WTC11 (cell line): ENCODE data around the gene STX5. TPM values are rescaled to one million over a fixed set of nuclear protein-coding genes. Genes with fewer than 3 reads are reported as not detected.

Experiments
- CREB1 ChIP-seq: sonication (generic); formaldehyde crosslinking; IDR thresholded peaks from 2 replicates; pipeline ENCODE4 v1.8.0; 2023; ENCODE audit warnings: mild to moderate bottlenecking, missing genetic modification reagents
- ETV6 ChIP-seq: sonication (generic); formaldehyde crosslinking; IDR thresholded peaks from 2 replicates; pipeline ENCODE4 v1.8.1; 2022; ENCODE audit warnings: mild to moderate bottlenecking, missing genetic modification reagents
- FOXJ3 ChIP-seq: sonication (generic); formaldehyde crosslinking; IDR thresholded peaks from 2 replicates; pipeline ENCODE4 v1.9.0; 2021; ENCODE audit warnings: missing genetic modification reagents, mild to moderate bottlenecking, borderline replicate concordance
- GTF2I ChIP-seq: fragments of 250-450 bp; sonication (Bioruptor Pico); conservative IDR thresholded peaks from 2 replicates; pipeline ENCODE4 v1.4.0; 2021; ENCODE audit warnings: mild to moderate bottlenecking
- JAZF1 ChIP-seq: fragments of 250-450 bp; sonication (Bioruptor Pico); IDR thresholded peaks from 2 replicates; pipeline ENCODE4 v1.9.0; 2021; ENCODE audit warnings: moderate library complexity, mild to moderate bottlenecking, inconsistent platforms
- JUN ChIP-seq: sonication (generic); formaldehyde crosslinking; IDR thresholded peaks from 2 replicates; pipeline ENCODE4 v1.8.0; 2023; ENCODE audit warnings: mild to moderate bottlenecking, missing genetic modification reagents
- KAT7 ChIP-seq: sonication (generic); formaldehyde crosslinking; IDR thresholded peaks from 2 replicates; pipeline ENCODE4 v1.8.1; 2023; ENCODE audit warnings: missing genetic modification reagents, mild to moderate bottlenecking, borderline replicate concordance
- NFE2L1 ChIP-seq: sonication (generic); formaldehyde crosslinking; IDR thresholded peaks from 2 replicates; pipeline ENCODE4 v1.8.1; 2023; ENCODE audit warnings: missing genetic modification reagents
- RELA ChIP-seq: sonication (generic); formaldehyde crosslinking; IDR thresholded peaks from 2 replicates; pipeline ENCODE4 v1.8.1; 2022; ENCODE audit warnings: missing genetic modification reagents, mild to moderate bottlenecking, borderline replicate concordance
- RORB ChIP-seq: fragments of 250-450 bp; sonication (Bioruptor Pico); IDR thresholded peaks from 2 replicates; pipeline ENCODE4 v1.9.0; 2021; ENCODE audit warnings: mild to moderate bottlenecking
- SP1 ChIP-seq: sonication (generic); formaldehyde crosslinking; conservative IDR thresholded peaks from 2 replicates; pipeline ENCODE4 v1.8.1; 2022; ENCODE audit warnings: missing genetic modification reagents
- ZNF219 ChIP-seq: sonication (generic); formaldehyde crosslinking; IDR thresholded peaks from 2 replicates; pipeline ENCODE4 v1.8.0; 2023; ENCODE audit warnings: missing genetic modification reagents, mild to moderate bottlenecking, borderline replicate concordance
- ZNF396 ChIP-seq: fragments of 250-450 bp; sonication (Bioruptor Pico); IDR thresholded peaks from 2 replicates; pipeline ENCODE4 v1.8.0; 2021; ENCODE audit warnings: mild to moderate bottlenecking, moderate library complexity, borderline replicate concordance
- ZNF416 ChIP-seq: fragments of 250-450 bp; sonication (Bioruptor Pico); IDR thresholded peaks from 2 replicates; pipeline ENCODE4 v1.9.0; 2021; ENCODE audit warnings: mild to moderate bottlenecking, inconsistent platforms
- total RNA-seq: library from RNA; stranded (reverse); gene quantifications from 3 replicates; pipeline ENCODE4 v1.2.3, GENCODE V29; 2021
- TF ChIP-seq, protein P1 (sequence below): sonication (generic); formaldehyde crosslinking; IDR thresholded peaks from 2 replicates; pipeline ENCODE4 v1.8.1; 2023; ENCODE audit warnings: mild to moderate bottlenecking, moderate library complexity, missing genetic modification reagents
- TF ChIP-seq, protein P2 (sequence below): sonication (generic); formaldehyde crosslinking; IDR thresholded peaks from 2 replicates; pipeline ENCODE4 v1.8.1; 2023; ENCODE audit warnings: mild to moderate bottlenecking, missing genetic modification reagents
- TF ChIP-seq, protein P3 (sequence below): sonication (generic); formaldehyde crosslinking; IDR thresholded peaks from 2 replicates; pipeline ENCODE4 v1.8.0; 2022; ENCODE audit warnings: mild to moderate bottlenecking, missing genetic modification reagents
- TF ChIP-seq, protein P4 (sequence below): sonication (generic); formaldehyde crosslinking; IDR thresholded peaks from 2 replicates; pipeline ENCODE4 v1.8.1; 2023; ENCODE audit warnings: mild to moderate bottlenecking, missing genetic modification reagents, borderline replicate concordance
- TF ChIP-seq, protein P5 (sequence below): sonication (generic); formaldehyde crosslinking; IDR thresholded peaks from 2 replicates; pipeline ENCODE4 v1.8.1; 2022; ENCODE audit warnings: mild to moderate bottlenecking, missing genetic modification reagents, moderate library complexity, borderline replicate concordance
- TF ChIP-seq, protein P6 (sequence below): sonication (generic); formaldehyde crosslinking; IDR thresholded peaks from 2 replicates; pipeline ENCODE4 v1.8.1; 2022; ENCODE audit warnings: missing genetic modification reagents, borderline replicate concordance
- TF ChIP-seq, protein P7 (sequence below): fragments of 250-450 bp; sonication (Bioruptor Pico); IDR thresholded peaks from 2 replicates; pipeline ENCODE4 v1.8.0; 2021; ENCODE audit warnings: mild to moderate bottlenecking
- TF ChIP-seq, protein P8 (sequence below): sonication (generic); formaldehyde crosslinking; IDR thresholded peaks from 2 replicates; pipeline ENCODE4 v1.8.0; 2022; ENCODE audit warnings: missing genetic modification reagents

The STX5 gene
- total RNA-seq, 1 experiment from 2014 or later, result 30.2 TPM

DNA sequence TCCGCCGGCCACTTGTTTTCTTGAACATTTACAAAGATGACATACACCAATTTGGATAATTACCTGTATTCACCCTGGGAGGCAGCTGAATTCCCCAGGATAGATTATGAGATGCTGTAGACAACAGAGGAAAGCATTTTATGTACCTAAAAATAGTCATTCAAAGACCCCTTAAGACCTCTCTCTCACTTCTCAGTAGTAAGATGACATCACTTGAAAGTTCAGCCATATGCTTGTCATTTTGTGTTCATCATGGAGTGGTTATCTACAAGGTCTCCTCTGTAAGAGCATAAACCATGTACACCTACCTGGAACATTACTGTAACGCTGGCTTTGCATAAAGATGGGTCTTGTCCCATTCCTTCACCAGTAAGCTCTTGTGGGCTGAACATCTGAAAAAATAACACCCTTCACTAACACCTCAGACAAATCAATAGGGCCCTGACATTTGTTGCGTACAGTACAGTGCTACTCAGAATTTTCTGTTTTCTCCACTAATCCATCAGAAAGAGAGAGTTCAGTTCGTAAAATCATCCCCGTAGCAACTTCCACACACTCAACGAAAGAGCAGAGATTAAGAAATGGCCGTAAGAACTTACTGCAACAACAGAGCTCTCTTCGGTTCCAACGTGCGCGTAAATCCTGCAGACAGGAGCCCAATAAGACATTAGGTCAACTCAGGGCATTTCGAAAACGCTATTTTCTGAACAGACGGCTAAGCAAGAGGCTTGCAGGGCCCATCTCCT is 23.1 kb upstream of the STX5 start (continued):
- TF ChIP-seq, protein P1, sequence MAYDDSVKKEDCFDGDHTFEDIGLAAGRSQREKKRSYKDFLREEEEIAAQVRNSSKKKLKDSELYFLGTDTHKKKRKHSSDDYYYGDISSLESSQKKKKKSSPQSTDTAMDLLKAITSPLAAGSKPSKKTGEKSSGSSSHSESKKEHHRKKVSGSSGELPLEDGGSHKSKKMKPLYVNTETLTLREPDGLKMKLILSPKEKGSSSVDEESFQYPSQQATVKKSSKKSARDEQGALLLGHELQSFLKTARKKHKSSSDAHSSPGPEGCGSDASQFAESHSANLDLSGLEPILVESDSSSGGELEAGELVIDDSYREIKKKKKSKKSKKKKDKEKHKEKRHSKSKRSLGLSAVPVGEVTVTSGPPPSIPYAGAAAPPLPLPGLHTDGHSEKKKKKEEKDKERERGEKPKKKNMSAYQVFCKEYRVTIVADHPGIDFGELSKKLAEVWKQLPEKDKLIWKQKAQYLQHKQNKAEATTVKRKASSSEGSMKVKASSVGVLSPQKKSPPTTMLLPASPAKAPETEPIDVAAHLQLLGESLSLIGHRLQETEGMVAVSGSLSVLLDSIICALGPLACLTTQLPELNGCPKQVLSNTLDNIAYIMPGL (CRISPR knock-in tag), result no peak
- no peak for TF ChIP-seq ZNF219 (CRISPR knock-in tag)
- TF ChIP-seq, protein P2, sequence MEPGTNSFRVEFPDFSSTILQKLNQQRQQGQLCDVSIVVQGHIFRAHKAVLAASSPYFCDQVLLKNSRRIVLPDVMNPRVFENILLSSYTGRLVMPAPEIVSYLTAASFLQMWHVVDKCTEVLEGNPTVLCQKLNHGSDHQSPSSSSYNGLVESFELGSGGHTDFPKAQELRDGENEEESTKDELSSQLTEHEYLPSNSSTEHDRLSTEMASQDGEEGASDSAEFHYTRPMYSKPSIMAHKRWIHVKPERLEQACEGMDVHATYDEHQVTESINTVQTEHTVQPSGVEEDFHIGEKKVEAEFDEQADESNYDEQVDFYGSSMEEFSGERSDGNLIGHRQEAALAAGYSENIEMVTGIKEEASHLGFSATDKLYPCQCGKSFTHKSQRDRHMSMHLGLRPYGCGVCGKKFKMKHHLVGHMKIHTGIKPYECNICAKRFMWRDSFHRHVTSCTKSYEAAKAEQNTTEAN (CRISPR knock-in tag), result no peak; the same call in 1 of the 2 replicates
- TF ChIP-seq CREB1 (CRISPR knock-in tag), result no peak
- no peak for TF ChIP-seq NFE2L1
- no peak for TF ChIP-seq ZNF396 (CRISPR knock-in tag)
- no peak for TF ChIP-seq JUN (CRISPR knock-in tag)
- TF ChIP-seq, protein P3, sequence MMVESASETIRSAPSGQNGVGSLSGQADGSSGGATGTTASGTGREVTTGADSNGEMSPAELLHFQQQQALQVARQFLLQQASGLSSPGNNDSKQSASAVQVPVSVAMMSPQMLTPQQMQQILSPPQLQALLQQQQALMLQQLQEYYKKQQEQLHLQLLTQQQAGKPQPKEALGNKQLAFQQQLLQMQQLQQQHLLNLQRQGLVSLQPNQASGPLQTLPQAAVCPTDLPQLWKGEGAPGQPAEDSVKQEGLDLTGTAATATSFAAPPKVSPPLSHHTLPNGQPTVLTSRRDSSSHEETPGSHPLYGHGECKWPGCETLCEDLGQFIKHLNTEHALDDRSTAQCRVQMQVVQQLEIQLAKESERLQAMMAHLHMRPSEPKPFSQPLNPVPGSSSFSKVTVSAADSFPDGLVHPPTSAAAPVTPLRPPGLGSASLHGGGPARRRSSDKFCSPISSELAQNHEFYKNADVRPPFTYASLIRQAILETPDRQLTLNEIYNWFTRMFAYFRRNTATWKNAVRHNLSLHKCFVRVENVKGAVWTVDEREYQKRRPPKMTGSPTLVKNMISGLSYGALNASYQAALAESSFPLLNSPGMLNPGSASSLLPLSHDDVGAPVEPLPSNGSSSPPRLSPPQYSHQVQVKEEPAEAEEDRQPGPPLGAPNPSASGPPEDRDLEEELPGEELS (CRISPR knock-in tag), result no peak; the same call in 1 of the 2 replicates
- peak; percentile 86; the same call in 1 of the 2 replicates for TF ChIP-seq ZNF416 (CRISPR knock-in tag)
- TF ChIP-seq, protein P4, sequence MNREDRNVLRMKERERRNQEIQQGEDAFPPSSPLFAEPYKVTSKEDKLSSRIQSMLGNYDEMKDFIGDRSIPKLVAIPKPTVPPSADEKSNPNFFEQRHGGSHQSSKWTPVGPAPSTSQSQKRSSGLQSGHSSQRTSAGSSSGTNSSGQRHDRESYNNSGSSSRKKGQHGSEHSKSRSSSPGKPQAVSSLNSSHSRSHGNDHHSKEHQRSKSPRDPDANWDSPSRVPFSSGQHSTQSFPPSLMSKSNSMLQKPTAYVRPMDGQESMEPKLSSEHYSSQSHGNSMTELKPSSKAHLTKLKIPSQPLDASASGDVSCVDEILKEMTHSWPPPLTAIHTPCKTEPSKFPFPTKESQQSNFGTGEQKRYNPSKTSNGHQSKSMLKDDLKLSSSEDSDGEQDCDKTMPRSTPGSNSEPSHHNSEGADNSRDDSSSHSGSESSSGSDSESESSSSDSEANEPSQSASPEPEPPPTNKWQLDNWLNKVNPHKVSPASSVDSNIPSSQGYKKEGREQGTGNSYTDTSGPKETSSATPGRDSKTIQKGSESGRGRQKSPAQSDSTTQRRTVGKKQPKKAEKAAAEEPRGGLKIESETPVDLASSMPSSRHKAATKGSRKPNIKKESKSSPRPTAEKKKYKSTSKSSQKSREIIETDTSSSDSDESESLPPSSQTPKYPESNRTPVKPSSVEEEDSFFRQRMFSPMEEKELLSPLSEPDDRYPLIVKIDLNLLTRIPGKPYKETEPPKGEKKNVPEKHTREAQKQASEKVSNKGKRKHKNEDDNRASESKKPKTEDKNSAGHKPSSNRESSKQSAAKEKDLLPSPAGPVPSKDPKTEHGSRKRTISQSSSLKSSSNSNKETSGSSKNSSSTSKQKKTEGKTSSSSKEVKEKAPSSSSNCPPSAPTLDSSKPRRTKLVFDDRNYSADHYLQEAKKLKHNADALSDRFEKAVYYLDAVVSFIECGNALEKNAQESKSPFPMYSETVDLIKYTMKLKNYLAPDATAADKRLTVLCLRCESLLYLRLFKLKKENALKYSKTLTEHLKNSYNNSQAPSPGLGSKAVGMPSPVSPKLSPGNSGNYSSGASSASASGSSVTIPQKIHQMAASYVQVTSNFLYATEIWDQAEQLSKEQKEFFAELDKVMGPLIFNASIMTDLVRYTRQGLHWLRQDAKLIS (CRISPR knock-in tag), result no peak
- TF ChIP-seq, protein P5, sequence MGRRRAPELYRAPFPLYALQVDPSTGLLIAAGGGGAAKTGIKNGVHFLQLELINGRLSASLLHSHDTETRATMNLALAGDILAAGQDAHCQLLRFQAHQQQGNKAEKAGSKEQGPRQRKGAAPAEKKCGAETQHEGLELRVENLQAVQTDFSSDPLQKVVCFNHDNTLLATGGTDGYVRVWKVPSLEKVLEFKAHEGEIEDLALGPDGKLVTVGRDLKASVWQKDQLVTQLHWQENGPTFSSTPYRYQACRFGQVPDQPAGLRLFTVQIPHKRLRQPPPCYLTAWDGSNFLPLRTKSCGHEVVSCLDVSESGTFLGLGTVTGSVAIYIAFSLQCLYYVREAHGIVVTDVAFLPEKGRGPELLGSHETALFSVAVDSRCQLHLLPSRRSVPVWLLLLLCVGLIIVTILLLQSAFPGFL (CRISPR knock-in tag), result no peak
- no peak for TF ChIP-seq FOXJ3
- no peak for TF ChIP-seq SP1 (CRISPR knock-in tag)
- TF ChIP-seq, protein P6, sequence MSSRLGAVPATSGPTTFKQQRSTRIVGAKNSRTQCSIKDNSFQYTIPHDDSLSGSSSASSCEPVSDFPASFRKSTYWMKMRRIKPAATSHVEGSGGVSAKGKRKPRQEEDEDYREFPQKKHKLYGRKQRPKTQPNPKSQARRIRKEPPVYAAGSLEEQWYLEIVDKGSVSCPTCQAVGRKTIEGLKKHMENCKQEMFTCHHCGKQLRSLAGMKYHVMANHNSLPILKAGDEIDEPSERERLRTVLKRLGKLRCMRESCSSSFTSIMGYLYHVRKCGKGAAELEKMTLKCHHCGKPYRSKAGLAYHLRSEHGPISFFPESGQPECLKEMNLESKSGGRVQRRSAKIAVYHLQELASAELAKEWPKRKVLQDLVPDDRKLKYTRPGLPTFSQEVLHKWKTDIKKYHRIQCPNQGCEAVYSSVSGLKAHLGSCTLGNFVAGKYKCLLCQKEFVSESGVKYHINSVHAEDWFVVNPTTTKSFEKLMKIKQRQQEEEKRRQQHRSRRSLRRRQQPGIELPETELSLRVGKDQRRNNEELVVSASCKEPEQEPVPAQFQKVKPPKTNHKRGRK (CRISPR knock-in tag), result no peak
- TF ChIP-seq ETV6 (CRISPR knock-in tag), result no peak
- TF ChIP-seq GTF2I (CRISPR knock-in tag), result no peak
- no peak for TF ChIP-seq RELA (CRISPR knock-in tag)
- TF ChIP-seq KAT7, result peak; percentile 17; the same call in 1 of the 2 replicates
- no peak for TF ChIP-seq JAZF1 (CRISPR knock-in tag)
- TF ChIP-seq RORB (CRISPR knock-in tag), result no peak
- TF ChIP-seq, protein P7, sequence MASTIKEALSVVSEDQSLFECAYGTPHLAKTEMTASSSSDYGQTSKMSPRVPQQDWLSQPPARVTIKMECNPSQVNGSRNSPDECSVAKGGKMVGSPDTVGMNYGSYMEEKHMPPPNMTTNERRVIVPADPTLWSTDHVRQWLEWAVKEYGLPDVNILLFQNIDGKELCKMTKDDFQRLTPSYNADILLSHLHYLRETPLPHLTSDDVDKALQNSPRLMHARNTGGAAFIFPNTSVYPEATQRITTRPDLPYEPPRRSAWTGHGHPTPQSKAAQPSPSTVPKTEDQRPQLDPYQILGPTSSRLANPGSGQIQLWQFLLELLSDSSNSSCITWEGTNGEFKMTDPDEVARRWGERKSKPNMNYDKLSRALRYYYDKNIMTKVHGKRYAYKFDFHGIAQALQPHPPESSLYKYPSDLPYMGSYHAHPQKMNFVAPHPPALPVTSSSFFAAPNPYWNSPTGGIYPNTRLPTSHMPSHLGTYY (CRISPR knock-in tag), result 0 out of 2 replicates have a peak, but pooled peaks have one; percentile 53
- TF ChIP-seq, protein P8, sequence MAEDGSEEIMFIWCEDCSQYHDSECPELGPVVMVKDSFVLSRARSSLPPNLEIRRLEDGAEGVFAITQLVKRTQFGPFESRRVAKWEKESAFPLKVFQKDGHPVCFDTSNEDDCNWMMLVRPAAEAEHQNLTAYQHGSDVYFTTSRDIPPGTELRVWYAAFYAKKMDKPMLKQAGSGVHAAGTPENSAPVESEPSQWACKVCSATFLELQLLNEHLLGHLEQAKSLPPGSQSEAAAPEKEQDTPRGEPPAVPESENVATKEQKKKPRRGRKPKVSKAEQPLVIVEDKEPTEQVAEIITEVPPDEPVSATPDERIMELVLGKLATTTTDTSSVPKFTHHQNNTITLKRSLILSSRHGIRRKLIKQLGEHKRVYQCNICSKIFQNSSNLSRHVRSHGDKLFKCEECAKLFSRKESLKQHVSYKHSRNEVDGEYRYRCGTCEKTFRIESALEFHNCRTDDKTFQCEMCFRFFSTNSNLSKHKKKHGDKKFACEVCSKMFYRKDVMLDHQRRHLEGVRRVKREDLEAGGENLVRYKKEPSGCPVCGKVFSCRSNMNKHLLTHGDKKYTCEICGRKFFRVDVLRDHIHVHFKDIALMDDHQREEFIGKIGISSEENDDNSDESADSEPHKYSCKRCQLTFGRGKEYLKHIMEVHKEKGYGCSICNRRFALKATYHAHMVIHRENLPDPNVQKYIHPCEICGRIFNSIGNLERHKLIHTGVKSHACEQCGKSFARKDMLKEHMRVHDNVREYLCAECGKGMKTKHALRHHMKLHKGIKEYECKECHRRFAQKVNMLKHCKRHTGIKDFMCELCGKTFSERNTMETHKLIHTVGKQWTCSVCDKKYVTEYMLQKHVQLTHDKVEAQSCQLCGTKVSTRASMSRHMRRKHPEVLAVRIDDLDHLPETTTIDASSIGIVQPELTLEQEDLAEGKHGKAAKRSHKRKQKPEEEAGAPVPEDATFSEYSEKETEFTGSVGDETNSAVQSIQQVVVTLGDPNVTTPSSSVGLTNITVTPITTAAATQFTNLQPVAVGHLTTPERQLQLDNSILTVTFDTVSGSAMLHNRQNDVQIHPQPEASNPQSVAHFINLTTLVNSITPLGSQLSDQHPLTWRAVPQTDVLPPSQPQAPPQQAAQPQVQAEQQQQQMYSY (CRISPR knock-in tag), result no peak
